ENCODE measurements around the gene PEAK1.

The PEAK1 gene

GRCh38 chr15:77398927-77399326, 21.0 kb downstream of the PEAK1 start:
- no peak for DNase-seq (ENCODE audit: low read depth in 2 of 2)

GRCh38 chr15:77396692-77397091, 23.2 kb downstream of the PEAK1 start:
- no peak for DNase-seq (ENCODE audit: low read depth in 2 of 2)

- DNase-seq (ENCODE audit: low read depth in 2 of 2), result no peak
These were observed 24.7 kb downstream of the PEAK1 start for GRCh38 chr15:77395013-77395774.

- no peak for DNase-seq (ENCODE audit: low read depth in 2 of 2)
These were observed 26.4 kb downstream of the PEAK1 start for GRCh38 chr15:77393471-77393840.

- no peak for DNase-seq (ENCODE audit: low read depth in 2 of 2)
These were observed 27.0 kb downstream of the PEAK1 start for GRCh38 chr15:77392762-77393470.

- DNase-seq (ENCODE audit: low read depth in 2 of 2), result no peak
These were observed 28.4 kb downstream of the PEAK1 start for GRCh38 chr15:77391372-77391951.

- no peak for DNase-seq (ENCODE audit: low read depth in 2 of 2)
These were observed 32.4 kb downstream of the PEAK1 start for GRCh38 chr15:77387365-77388105.

GRCh38 chr15:77386626-77387025, 33.3 kb downstream of the PEAK1 start:
- no peak for DNase-seq (ENCODE audit: low read depth in 2 of 2)

- no peak for DNase-seq (ENCODE audit: low read depth in 2 of 2)
These were observed 35.1 kb downstream of the PEAK1 start for GRCh38 chr15:77384589-77385359.

- DNase-seq (ENCODE audit: low read depth in 2 of 2), result no peak
These were observed 35.8 kb downstream of the PEAK1 start for GRCh38 chr15:77384086-77384485.

- no peak for DNase-seq (ENCODE audit: low read depth in 2 of 2)
These were observed 39.9 kb downstream of the PEAK1 start for GRCh38 chr15:77380033-77380432.

- DNase-seq (ENCODE audit: low read depth in 2 of 2), result no peak
These were observed 43.1 kb downstream of the PEAK1 start for GRCh38 chr15:77376770-77377169.

- no peak for DNase-seq (ENCODE audit: low read depth in 2 of 2)
These were observed 44.8 kb downstream of the PEAK1 start for GRCh38 chr15:77375133-77375532.

- no peak for DNase-seq (ENCODE audit: low read depth in 2 of 2)
These were observed 46.5 kb downstream of the PEAK1 start for GRCh38 chr15:77373441-77373840.

- DNase-seq (ENCODE audit: low read depth in 2 of 2), result no peak
These were observed 47.9 kb downstream of the PEAK1 start for GRCh38 chr15:77371850-77372563.

GRCh38 chr15:77370580-77370979, 49.3 kb downstream of the PEAK1 start:
- DNase-seq (ENCODE audit: low read depth in 2 of 2), result no peak

GRCh38 chr15:77369168-77369567, 50.7 kb downstream of the PEAK1 start:
- DNase-seq (ENCODE audit: low read depth in 2 of 2), result no peak

- no peak for DNase-seq (ENCODE audit: low read depth in 2 of 2)
These were observed 52.3 kb downstream of the PEAK1 start for GRCh38 chr15:77367631-77368030.

- DNase-seq (ENCODE audit: low read depth in 2 of 2), result no peak
These were observed 58.4 kb downstream of the PEAK1 start for GRCh38 chr15:77361456-77361855.

GRCh38 chr15:77358545-77359240, 61.2 kb downstream of the PEAK1 start:
- no peak for DNase-seq (ENCODE audit: low read depth in 2 of 2)
